Glomerular endothelial cell (primary cell): Measurements from ENCODE around the gene TF. TPM values are rescaled to one million over a fixed set of nuclear protein-coding genes. Genes with fewer than 3 reads are reported as not detected.

ENCODE experiments used
- DNase-seq: peaks from one replicate; pipeline ENCODE4 v3.0.0-alpha.2; 2011; ENCODE audit warnings: low read depth, low spot score; ENCODE audit errors: extremely low read depth
- total RNA-seq: library from RNA; depleted of rRNA; stranded (reverse); fragments of >200 nt; gene quantifications from 2 replicates; pipeline ENCODE4 v1.2.3, GENCODE V29; 2015

The TF gene
- total RNA-seq, 1 donor from 2014 or later, result 0.12 TPM

DNA sequence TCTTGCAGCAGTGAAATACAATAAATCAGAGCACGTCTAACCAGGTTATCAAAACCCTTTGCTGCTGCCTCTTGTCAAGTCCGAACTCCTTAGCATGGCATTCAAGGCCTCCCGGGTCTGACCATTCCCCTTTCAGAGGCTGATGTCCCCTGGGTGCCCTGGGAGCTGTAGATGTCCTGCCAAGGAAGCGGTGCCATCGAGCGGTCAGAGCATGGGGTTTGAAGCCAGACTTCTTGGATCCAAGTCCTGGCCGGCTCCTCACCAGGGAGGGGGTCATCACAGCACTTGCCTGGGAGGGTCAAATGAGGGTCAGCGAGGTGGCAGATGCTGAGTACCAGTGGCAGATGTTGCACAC lies 496 bp downstream of the TF start:
- no peak for DNase-seq

DNA sequence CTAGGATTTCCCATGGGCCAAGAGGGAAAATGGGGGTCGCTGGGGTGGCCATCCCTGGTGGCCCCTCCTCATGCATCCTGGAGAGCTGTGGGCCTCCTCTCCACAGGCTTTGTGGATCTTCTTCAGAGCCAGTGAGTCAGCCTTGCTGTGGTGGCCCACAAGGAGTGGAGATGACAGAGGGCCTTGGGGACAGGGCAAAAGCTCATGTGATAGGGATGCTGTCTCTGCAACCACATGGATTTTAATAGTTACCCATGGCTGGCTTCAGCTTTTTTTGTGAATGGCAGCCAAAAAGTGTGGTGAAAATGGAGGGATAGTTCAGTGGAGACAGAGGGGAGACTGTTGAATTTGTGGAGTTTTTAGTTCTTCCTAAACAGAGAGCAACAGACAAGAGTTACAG lies 1.2 kb downstream of the TF start:
- DNase-seq, result no peak

DNA sequence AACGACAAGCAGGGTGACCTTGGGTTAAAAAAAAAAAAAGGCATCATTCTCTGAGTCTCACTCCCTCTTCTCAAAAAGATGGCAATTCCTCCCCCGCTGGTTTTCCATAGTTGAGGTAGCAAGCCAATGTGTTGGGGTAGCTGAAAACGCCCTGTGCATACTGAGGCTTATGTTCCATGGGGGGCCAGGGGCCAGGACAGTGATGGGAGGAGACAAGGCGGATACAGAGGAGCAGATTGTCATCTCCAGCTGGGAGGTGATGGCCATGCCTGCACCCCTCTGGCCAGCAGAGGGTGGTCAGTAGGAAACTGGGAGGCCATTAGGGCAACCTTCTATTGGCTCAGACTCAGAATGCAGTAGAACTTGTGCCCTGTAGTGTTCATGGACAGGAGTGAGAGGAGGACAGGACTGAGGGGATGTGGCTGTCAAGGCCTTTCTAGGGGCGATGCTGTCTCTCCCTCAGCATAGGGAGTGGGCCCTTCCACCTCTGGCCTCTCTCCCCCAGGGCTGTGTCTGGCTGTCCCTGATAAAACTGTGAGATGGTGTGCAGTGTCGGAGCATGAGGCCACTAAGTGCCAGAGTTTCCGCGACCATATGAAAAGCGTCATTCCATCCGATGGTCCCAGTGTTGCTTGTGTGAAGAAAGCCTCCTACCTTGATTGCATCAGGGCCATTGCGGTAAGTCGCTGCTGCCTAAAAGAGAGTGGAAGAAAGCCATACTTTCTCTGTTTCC lies 1.9 kb downstream of the TF start:
- no peak for DNase-seq

DNA sequence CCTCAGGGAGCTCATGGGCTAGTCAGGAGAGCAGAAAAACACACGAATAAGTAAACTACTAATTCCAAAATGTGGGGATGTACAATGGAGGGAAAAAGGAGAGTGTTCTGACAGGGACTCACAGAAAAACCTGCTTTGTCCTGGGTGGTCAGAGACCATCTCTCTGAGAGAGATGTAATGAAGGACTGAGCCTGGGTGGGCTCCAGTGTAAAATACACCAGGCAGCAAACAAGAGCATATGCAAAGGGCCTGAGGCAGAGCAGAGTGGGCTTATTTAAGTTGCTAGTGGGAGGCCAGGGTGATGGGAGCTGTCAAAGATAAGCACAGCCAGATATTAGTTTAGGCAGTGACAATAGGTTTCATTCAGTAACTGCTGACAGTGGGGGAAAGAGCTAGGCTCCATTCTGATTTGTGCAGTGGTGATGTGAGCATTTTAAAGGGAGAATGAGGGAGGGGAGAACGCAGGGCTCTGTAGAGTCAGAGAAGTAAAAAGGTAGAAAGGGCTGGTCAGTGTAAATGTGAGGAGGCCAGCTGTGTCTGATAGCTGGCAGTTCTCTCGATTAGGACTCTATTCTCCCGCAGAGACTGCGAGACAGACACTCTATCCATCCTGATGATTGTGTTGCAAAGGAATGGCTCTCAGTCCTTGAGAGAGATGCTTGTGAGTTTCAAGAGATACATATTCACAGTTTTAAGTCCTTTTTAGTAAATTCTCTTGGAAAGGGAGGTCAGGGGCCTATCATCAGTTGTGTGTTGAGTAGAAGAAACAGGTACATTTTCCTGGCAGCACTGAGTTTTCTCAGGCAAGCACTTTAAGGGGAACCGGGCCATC lies 3.5 kb downstream of the TF start:
- no peak for DNase-seq

DNA sequence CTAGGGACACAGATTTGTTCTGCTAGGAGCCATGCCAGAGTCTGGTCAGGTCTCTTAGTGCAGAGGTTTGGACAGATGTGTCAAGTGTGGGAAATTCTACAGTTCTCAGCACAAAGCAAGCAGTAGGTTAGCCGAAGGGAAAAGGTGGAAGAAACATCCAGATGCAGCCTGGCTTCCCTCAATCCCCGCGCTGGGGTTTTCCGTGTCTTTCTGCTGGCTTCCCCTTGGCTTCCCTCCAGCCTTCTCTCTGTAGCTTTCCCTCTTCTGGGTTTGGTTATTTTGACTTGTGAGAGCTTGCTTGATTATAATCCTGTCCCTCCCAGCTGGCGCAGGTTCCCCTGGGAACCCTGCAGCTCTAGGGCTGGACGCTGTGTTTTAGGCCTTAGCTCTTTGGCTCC lies 4.1 kb downstream of the TF start:
- DNase-seq, result no peak

DNA sequence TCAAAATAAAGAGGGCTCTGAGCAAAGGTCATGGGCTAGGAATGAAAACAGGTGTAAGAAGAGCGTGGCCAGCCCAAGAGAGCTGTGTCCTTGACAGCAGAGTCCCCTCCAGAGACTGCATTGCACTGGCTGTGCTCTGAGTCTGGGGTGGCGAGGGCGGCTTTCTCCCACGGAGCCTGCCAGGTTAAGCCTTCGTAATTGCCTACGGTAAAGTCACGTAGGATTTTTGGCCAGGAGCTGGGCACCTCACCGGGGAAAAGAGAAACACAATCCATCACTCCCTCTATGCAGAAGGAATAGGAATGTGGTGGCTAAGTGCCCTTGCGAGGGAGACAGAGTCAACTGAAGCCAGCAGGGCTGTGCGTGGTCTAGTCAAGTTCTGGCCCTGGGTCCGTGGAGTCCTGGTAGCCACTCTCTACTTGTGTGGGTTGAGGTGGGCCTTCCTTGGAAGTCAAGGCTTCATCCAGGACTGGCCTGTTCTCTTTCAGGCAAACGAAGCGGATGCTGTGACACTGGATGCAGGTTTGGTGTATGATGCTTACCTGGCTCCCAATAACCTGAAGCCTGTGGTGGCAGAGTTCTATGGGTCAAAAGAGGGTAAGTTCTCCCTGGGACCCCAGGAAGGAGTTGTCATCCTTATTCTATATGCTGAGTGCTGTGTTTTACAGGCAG lies 7.0 kb downstream of the TF start:
- no peak for DNase-seq

DNA sequence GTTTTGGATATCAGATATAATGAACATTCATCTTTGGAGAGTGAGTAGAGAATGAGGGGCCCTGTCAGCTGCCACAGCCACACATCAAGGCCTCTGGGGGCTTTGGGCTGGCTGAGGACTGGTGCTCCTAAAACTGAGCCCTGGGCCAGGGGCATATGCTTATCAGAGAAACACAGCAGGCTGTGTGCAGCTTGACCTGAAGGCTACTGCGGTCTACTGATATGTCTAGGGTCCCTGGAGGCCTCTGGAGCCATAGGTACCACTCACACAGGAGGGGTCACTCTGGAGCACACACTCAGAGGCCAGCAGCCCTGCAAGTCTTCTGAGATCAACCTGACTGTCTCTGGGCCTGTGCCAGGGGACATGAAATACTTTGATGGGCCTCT lies 7.6 kb downstream of the TF start:
- DNase-seq, result no peak

DNA sequence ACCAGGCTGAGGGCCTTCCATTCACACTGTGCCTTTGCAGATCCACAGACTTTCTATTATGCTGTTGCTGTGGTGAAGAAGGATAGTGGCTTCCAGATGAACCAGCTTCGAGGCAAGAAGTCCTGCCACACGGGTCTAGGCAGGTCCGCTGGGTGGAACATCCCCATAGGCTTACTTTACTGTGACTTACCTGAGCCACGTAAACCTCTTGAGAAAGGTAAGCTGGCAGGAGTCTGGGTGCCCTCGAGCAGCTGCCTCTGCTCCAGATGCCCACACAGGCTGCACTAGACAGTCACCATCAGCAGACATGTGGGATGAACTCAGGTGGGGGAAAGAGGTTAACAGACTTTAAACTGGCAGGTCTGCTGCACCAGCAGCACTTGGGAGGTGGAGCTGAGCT lies 8.3 kb downstream of the TF start:
- no peak for DNase-seq

DNA sequence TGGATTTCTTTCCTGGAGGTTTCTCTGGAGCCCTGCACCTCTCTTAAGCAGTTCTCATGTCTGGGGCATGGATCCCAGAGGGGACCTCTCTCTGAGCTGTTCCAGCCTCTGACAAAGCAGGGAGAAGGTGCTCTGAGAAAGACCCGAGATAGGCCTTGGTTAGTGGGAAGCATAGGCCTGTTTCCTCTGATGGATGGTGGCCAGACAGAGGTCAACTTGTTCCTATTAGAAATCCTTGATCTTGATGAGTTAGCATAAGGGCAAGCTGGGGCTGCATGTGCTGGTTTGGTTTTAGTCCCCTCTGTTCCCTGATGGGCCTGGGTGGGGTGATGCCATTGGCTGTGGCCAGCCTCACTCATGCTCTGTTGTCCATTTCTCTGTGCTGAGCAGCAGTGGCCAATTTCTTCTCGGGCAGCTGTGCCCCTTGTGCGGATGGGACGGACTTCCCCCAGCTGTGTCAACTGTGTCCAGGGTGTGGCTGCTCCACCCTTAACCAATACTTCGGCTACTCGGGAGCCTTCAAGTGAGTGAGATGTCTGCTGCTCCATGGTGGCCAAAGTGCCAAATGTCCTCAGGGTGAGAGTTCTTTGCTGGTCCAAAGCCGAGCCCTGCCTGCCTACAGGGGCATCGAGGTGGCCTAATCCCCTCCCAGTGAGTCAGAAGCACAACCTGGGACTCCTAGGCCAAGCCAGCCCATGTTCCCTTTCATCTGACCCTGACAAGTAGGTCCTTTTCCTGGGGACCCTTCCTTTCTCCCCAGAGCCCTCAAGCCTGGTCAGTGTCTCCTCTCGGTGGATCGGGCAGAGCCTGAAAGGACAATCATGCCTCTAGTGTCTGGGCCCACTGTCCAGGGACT lies 9.0 kb downstream of the TF start:
- DNase-seq, result no peak

DNA sequence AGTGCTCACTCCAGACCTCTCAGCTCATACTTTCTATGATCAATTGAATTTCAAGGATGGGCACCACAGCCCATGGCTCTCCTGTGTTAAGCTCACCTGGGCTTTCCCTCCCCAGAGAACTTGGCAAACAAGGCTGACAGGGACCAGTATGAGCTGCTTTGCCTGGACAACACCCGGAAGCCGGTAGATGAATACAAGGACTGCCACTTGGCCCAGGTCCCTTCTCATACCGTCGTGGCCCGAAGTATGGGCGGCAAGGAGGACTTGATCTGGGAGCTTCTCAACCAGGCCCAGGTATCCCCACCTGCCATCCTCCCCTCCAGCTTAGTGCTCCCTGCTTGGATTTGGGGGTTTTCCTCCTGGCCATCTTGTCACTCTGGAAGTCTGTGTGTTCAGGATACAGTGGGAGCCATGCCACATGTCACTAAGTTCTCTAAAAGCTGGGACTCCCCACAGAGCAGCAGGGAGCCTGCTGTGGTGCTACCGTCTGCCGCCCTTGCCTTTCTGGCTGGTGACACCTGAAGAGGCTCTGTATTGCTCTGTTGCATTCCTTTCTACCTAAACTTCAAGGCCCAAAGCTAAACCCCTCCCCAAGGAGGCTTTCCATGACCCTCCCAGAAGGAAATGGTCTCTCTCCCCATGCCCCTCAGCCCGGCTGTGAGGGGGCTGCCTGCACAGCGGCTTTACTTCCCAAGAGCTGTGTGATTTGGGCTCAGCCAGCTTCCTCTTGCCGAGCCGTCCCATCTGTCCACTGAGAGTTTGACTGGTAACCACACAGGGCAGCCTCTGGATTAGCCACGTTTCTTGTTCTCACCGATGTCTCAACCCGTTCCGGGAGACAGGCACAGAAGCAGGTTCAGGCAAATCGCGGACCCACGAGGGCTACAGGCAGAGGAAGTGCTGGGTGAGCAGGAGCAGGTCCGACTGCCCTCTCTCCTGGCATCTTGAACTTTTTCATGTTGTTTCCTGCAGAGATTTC lies 10.8 kb downstream of the TF start:
- no peak for DNase-seq

DNA sequence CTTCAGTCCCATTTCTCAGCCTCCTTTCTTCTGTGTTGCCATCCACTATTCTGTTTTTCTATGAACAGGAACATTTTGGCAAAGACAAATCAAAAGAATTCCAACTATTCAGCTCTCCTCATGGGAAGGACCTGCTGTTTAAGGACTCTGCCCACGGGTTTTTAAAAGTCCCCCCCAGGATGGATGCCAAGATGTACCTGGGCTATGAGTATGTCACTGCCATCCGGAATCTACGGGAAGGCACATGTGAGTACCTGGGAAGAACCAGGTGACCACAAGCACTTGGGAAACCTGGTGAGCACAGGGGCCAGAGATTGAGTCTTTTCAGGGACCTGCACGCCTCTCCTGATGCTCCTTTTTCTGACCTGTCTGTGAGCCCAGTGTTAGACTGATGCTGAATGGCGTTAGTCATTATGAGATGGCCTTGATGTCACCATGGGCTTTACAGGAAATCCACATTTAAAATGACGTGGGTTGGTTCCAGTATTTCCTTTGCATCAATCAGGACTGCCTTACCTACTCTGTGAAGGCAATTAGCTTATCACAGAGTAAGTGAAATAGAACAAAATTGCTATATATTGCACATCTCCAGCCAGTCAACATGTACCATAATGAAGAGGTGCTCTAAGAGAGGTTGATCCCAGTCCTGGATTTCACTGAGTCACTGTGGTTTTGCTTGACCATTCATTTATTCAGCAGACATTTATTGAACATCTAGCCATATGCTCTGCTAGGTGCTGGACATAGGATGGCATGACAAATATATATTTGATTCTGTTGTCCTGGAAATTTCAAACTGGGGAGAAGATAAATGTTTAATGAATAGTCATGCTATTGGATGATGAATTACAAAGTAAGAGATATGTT lies 11.7 kb downstream of the TF start:
- DNase-seq, result no peak

DNA sequence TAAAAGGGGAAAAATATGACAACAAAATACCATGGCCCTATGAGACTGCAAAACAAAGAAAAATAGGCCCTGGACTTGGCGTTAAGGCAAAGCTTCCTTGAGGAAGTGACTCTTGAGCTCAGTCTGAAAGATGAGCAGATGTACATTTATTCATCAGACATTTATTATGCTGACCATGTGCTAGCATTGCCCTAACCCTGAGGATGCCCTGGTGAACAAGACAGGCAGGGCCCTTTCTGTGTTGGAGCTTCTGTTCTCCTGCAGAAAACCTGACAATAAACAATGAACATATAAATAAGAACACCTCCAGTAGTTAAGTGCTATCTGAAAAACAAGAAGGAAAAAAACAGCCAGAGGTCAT lies 12.4 kb downstream of the TF start:
- DNase-seq, result no peak

DNA sequence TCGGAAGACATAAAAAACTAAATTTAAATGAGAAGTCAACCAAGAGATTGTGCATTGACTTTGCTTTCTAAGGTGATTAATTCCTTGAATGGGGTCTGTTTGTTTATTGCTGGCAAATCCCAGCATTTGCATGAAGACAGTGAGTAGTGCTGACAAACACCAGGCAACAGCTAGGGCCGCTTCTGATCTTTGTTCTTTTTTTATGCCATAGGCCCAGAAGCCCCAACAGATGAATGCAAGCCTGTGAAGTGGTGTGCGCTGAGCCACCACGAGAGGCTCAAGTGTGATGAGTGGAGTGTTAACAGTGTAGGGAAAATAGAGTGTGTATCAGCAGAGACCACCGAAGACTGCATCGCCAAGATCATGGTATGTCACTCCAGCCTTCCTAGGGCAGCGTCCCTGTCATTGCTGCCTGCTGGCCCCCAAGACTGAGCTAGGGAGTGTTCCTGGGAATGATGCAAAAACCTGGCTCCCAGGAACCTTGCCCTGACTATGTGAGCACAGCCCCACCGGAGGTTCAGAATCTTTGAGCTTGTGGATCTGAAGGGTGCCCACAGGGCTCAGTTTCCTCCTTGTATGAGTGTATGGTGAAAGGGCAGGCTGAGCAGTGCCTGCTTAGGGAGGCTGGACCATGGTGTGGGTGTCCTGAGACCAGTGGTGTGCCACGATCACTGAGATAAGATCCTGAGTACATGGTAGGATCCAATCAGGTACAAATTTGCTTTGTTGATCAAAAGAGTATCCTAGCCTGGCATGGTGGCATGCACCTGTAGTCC lies 13.0 kb downstream of the TF start:
- DNase-seq, result no peak

DNA sequence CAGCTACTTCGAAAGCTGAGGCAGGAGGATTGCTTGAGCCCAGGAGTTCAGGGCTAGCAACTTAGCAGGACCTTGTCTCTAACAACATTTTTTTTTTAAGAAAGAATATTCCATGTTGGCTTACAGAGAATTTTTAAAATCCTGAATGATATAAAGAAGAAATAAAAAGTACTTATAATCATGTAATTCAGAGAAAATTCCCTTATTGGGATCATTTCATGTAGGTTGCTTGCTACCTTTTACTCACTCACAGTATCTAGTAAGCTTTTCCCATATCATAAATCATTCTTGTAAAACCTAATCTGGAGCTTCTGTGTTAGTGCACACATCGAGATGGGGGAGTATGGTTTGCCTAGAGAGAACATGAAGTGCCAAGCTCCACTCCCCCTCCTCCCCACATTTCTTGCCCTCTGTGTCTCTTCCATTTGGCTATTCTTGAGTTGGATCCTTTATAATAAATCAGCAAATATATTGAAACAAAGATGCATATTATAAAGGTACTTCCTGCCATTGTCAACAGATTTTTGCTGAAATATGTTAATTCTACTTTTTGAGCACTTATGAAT lies 13.6 kb downstream of the TF start:
- no peak for DNase-seq

DNA sequence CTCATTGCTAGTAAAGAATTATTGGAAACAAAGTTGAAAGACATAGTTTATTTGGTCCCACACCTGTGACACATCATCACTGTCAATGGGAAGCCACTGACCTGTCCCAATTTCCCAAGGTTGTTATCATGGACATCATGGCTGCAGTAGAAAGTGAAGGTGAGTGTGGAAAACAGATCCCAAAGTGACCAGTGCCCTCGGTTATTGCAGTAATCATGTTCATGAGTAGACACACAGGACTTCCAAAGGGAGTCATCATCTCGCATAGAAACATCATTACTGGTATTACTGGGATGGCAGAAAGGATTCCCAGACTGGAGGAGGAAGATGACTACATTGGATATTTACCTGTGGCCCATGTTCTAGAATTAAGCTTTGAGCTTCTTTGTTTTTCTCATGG lies 14.7 kb downstream of the TF start:
- no peak for DNase-seq

DNA sequence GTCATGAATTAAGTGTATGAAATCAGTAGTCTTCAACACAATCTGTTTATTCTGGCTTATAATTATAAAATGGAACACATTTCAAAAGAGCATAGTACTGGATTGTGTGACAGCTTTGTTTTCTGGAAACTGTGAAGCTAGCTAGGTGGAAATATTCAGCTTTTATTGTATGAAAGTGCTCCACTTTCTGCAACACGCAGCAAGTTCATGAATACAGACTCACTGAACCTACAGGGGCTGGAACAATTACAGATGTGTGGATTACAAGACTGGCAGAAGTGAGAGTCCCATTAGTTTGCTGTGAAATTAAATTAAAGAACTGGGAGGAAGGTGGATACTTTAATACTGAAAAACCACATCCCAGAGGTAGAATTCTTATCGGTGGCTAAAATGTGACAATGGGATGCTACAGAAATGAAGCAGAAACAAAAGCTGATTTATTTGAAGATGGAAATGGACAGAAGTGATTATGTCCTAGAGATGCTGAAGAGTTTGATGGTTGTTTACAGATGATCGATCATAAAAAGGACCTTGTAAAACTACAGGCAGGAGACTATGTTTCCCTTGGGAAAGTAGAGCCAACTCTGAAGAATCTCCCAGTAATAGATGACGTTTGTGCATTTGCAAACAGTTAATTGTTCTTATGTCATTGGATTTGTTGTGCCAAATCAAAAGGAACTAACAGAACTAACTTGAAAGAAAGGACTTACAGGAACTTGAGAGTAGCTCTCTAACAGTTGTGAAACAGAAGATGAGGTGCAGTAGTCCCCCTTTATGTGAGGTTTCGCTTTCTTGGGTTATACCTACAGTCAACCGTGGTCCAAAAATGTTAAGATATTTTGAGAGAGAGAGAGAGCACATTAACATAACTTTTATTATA lies 15.7 kb downstream of the TF start:
- no peak for DNase-seq

DNA sequence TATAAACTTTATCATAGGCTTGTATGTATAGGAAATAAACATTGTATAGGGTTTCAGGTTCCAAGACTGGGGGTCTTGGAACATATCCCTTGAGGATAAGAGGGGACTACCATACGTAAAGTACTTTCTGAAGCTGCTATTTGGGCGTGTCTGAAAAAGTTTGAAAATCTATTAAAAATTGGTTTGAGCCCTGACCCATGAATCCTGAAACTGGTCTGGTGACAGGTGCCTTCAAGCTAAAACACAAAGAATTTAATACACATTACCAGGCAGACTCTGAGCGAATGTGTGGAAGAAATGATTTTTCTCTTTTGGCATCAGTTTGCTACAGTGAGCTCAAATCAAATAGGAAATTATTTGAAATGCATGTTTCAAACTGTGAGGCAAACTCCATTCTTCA lies 16.3 kb downstream of the TF start:
- DNase-seq, result no peak
